ENCODE results near the gene VTI1A. TPM values are rescaled to one million over a fixed set of nuclear protein-coding genes. Genes with fewer than 3 reads are reported as not detected.

VTI1A gene
- total and polyA plus RNA-seq, 2 of the 4 experiments (the other 2 are of a cell fraction) = 9.7 to 24.9 TPM

- H3K4me1 ChIP-seq (ENCODE audit: control insufficient read depth, insufficient read depth, low read length) = no peaks in the 10 kb centered on the region
- ATAC-seq (ENCODE audit: low read depth) = no peak
Measured at GRCh38 chr10:112801004-112801403, 354.0 kb downstream of the VTI1A start.

More at GRCh38 chr10:112801004-112801403, 354.0 kb downstream of the VTI1A start:
- no peak overlapping the region for H2BK20ac ChIP-seq (ENCODE audit: low read depth, low read length)
- no peak overlapping the region for H3K23ac ChIP-seq (ENCODE audit: low read depth, low read length)
- no peak overlapping the region for H2AFZ ChIP-seq (replicated peaks; ENCODE audit: low read length, poor library complexity)
- H3K18ac ChIP-seq (ENCODE audit: low read depth, low read length) = no peak overlapping the region
- intact Hi-C loops (cut with micrococcal nuclease) = no loop called here
- in situ Hi-C loops (cut with MboI; ENCODE audit: low sequenced_read_pairs) = no loop called here
- H2AK5ac ChIP-seq (ENCODE audit: low read depth, low read length) = no peak overlapping the region
- H4K91ac ChIP-seq (ENCODE audit: insufficient read depth, low read depth, low read length) = no peak overlapping the region
- no peak overlapping the region for H3K14ac ChIP-seq (replicated peaks; ENCODE audit: low read depth, low read length)
- DNase-seq = no peak
- POLR2A ChIA-PET (ENCODE audit: unreplicated experiment) = no interaction called here
- H4K8ac ChIP-seq (ENCODE audit: low read depth in 2 of 2, low read length in 2 of 2) = no peak overlapping the region
- H3K4me3 ChIP-seq (ENCODE audit: insufficient read depth, low read depth, low read length) = no peak overlapping the region
- no peak overlapping the region for H2BK120ac ChIP-seq (ENCODE audit: low read depth, low read length)
- BruUV-seq (replicated peaks) = no TSS peak
- dilution Hi-C loops (cut with HindIII; ENCODE audit: low sequenced_read_pairs, unreplicated experiment) = no loop called here
- no peak overlapping the region for H3K27ac ChIP-seq (ENCODE audit: insufficient read depth, low read length)
- no peak overlapping the region for H3K4ac ChIP-seq (ENCODE audit: low read depth, low read length)
- H2AK9ac ChIP-seq (replicated peaks; ENCODE audit: low read depth, low read length, poor library complexity) = no peak overlapping the region
- no peak overlapping the region for H3K9ac ChIP-seq (ENCODE audit: low read depth, low read length)
- no peaks in the 10 kb centered on the region for H3K9me3 ChIP-seq (ENCODE audit: control insufficient read depth, insufficient read depth, low read length)
- H3K36me3 ChIP-seq (ENCODE audit: control insufficient read depth, insufficient read depth, low read length) = no peaks in the 10 kb centered on the region
- no peak overlapping the region for H3K56ac ChIP-seq (ENCODE audit: extremely low read depth, insufficient read depth, low read length)
- no peak overlapping the region for H2BK5ac ChIP-seq (ENCODE audit: low read depth, low read length, poor library complexity, severe bottlenecking)
- no peaks in the 10 kb centered on the region for H4K20me1 ChIP-seq (ENCODE audit: insufficient read depth, low read length)
- TF ChIP-seq SMC3 (IDR thresholded peaks at IDR 0.05; ENCODE audit: low read depth, low read length) = no peak
- TF ChIP-seq MXI1 (IDR thresholded peaks at IDR 0.05; ENCODE audit: borderline replicate concordance, low read depth, low read length) = no peak
- TF ChIP-seq ELK1 (IDR thresholded peaks at IDR 0.05; ENCODE audit: borderline replicate concordance, low read depth, low read length) = no peak
- TF ChIP-seq RFX5 (IDR thresholded peaks at IDR 0.05; ENCODE audit: low read depth, low read length) = no peak
- TF ChIP-seq USF2 (IDR thresholded peaks at IDR 0.05; ENCODE audit: low read depth, low read length) = no peak
- no peak for TF ChIP-seq CHD1 (IDR thresholded peaks at IDR 0.05; ENCODE audit: low read depth, low read length)
- TF ChIP-seq CTCF (conservative IDR thresholded peaks at IDR 0.05; ENCODE audit: low read depth, low read length) = no peak
- no peak for TF ChIP-seq FOS (IDR thresholded peaks at IDR 0.05; ENCODE audit: low read depth, low read length)
- no peak overlapping the region for H3K4me2 ChIP-seq (ENCODE audit: low read depth, low read length)
- WGBS, 2 experiments (ENCODE audit: extremely low coverage in 2 of 2, insufficient read length in 1 of 2) = 100% methylated on average over 1 of the region's 3 CpGs; no CpG with 5 or more reads in 1 of the 2 experiments
- no peaks in the 10 kb centered on the region for H3K27me3 ChIP-seq (ENCODE audit: control insufficient read depth, insufficient read depth, low read length)
- CTCF ChIA-PET = no interaction called here
- no peak overlapping the region for H2BK15ac ChIP-seq (ENCODE audit: low read depth, low read length)
- no peak overlapping the region for H4K5ac ChIP-seq (ENCODE audit: low read depth, low read length)
- no peaks in the 10 kb centered on the region for H3K9me1 ChIP-seq (ENCODE audit: insufficient read depth, low read length)
- H3K79me1 ChIP-seq (ENCODE audit: low read depth in 1 of 2, low read length in 2 of 2) = no peaks in the 10 kb centered on the region

Measured in IMR-90 (cell line).